HG03066 (cell line): ENCODE results near the gene MCU.
"Not testable (repeated sequence)": the region's sequence is repeated elsewhere in the genome, so short reads cannot be mapped to it uniquely, and the experiment has no call there.

ENCODE experiments used
- ATAC-seq: cut with Tn5 transposase; IDR thresholded peaks from one replicate; pipeline ENCODE4 v1.9.1; 2021; ENCODE audit warnings: low read depth; ENCODE audit not compliant: unreplicated experiment

MCU gene

GRCh38 chr10:72757732-72758131, 65.8 kb downstream of the MCU start:
- no peak for ATAC-seq

- not testable (repeated sequence) for ATAC-seq
Observed at GRCh38 chr10:72758930-72759329, 67.0 kb downstream of the MCU start.

- ATAC-seq: no peak
Observed at GRCh38 chr10:72759584-72759983, 67.6 kb downstream of the MCU start.

GRCh38 chr10:72761498-72761897, 69.6 kb downstream of the MCU start:
- ATAC-seq: no peak

- ATAC-seq: no peak
Observed at GRCh38 chr10:72762042-72762441, 70.1 kb downstream of the MCU start.

- no peak for ATAC-seq
Observed at GRCh38 chr10:72763201-72763600, 71.3 kb downstream of the MCU start.

- no peak for ATAC-seq
Observed at GRCh38 chr10:72764151-72764550, 72.2 kb downstream of the MCU start.

GRCh38 chr10:72765051-72765745, 73.3 kb downstream of the MCU start:
- ATAC-seq: no peak

GRCh38 chr10:72771195-72771594, 79.3 kb downstream of the MCU start:
- not testable (repeated sequence) for ATAC-seq

- no peak for ATAC-seq
Observed at GRCh38 chr10:72772031-72772430, 80.1 kb downstream of the MCU start.

- ATAC-seq: no peak
Observed at GRCh38 chr10:72779874-72780273, 87.9 kb downstream of the MCU start.

- ATAC-seq: no peak
Observed at GRCh38 chr10:72782649-72783330, 90.8 kb downstream of the MCU start.

GRCh38 chr10:72783410-72783833, 91.5 kb downstream of the MCU start:
- ATAC-seq: no peak

- ATAC-seq: no peak
Observed at GRCh38 chr10:72784551-72785351, 92.8 kb downstream of the MCU start.

GRCh38 chr10:72785409-72785808, 93.5 kb downstream of the MCU start:
- ATAC-seq: no peak

GRCh38 chr10:72790216-72790990, 98.5 kb downstream of the MCU start:
- ATAC-seq: no peak

- no peak for ATAC-seq
Observed at GRCh38 chr10:72792288-72792687, 100.3 kb downstream of the MCU start.

- no peak for ATAC-seq
Observed at GRCh38 chr10:72793752-72794151, 101.8 kb downstream of the MCU start.

GRCh38 chr10:72794260-72794659, 102.3 kb downstream of the MCU start:
- no peak for ATAC-seq

- ATAC-seq: no peak
Observed at GRCh38 chr10:72796042-72796441, 104.1 kb downstream of the MCU start.

GRCh38 chr10:72796538-72796937, 104.6 kb downstream of the MCU start:
- ATAC-seq: no peak
